ENCODE results near the gene NABP1. TPM values are rescaled to one million over a fixed set of nuclear protein-coding genes. Genes with fewer than 3 reads are reported as not detected.

Gene NABP1
- polyA plus RNA-seq, 1 donor (not counting 4 experiments of a cell fraction or from before 2014, with no cell fraction given): 29.3 TPM

DNA sequence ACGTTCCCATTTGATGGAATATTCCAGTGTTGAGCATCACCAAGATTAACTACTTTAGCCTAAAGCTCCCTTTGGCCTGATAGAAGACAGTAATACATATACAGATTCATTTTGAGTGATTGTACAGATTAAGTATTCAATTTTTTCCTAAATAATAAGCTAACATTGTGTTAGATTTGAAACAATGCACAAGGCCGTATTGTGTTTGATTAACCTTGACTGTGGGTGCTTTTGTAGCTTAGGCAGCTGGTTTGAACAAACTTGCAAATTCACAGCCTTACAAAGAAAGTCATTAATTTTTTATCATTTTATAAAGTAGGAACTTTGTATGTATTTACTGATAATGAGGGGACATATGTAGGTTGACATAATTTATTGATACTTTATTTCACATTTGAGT is 29.6 kb downstream of the NABP1 start:
- H3K27ac ChIP-seq (ENCODE audit: control insufficient read depth, insufficient read depth, low read length): no peak overlapping the region
- H3K4me1 ChIP-seq (ENCODE audit: control insufficient read depth, extremely low read depth, insufficient read depth, low read length): no peaks in the 10 kb centered on the region
- FAIRE-seq (no peak), DNase-seq (ENCODE audit: low read depth, low spot score) (no peak)
- TF ChIP-seq, protein P1, sequence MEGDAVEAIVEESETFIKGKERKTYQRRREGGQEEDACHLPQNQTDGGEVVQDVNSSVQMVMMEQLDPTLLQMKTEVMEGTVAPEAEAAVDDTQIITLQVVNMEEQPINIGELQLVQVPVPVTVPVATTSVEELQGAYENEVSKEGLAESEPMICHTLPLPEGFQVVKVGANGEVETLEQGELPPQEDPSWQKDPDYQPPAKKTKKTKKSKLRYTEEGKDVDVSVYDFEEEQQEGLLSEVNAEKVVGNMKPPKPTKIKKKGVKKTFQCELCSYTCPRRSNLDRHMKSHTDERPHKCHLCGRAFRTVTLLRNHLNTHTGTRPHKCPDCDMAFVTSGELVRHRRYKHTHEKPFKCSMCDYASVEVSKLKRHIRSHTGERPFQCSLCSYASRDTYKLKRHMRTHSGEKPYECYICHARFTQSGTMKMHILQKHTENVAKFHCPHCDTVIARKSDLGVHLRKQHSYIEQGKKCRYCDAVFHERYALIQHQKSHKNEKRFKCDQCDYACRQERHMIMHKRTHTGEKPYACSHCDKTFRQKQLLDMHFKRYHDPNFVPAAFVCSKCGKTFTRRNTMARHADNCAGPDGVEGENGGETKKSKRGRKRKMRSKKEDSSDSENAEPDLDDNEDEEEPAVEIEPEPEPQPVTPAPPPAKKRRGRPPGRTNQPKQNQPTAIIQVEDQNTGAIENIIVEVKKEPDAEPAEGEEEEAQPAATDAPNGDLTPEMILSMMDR (optimal IDR thresholded peaks at IDR 0.05 in 1 of 3, IDR thresholded peaks at IDR 0.05 in 1 of 3, conservative IDR thresholded peaks at IDR 0.05 in 1 of 3; ENCODE audit: extremely low read depth in 1 of 3, insufficient read depth in 2 of 3, low read length in 3 of 3): no peak
- TF ChIP-seq EZH2 (IDR thresholded peaks at IDR 0.05; ENCODE audit: low read length): no peak
- H3K79me2 ChIP-seq (ENCODE audit: control insufficient read depth, insufficient read depth, low read length): no peaks in the 10 kb centered on the region
- dilution Hi-C loops (cut with MboI; ENCODE audit: extremely low pct_ligation_motif_present, low sequenced_read_pairs): no loop called here
- no peaks in the 10 kb centered on the region for H3K9me3 ChIP-seq (ENCODE audit: control insufficient read depth, low read depth, low read length)
- H3K4me3 ChIP-seq (ENCODE audit: control insufficient read depth in 2 of 3, extremely low read depth in 1 of 3, insufficient read depth in 2 of 3, low read depth in 1 of 3, low read length in 3 of 3): no peak overlapping the region
- no peaks in the 10 kb centered on the region for H3K27me3 ChIP-seq (ENCODE audit: control insufficient read depth, extremely low read depth, insufficient read depth, low read length)
- no peaks in the 10 kb centered on the region for H4K20me1 ChIP-seq (ENCODE audit: control insufficient read depth, extremely low read depth, insufficient read depth, low read length)
- no peaks in the 10 kb centered on the region for H3K36me3 ChIP-seq (ENCODE audit: control insufficient read depth in 2 of 2, extremely low read depth in 1 of 2, insufficient read depth in 2 of 2, low read length in 2 of 2)
- no peaks in the 10 kb centered on the region for H3K9me1 ChIP-seq (ENCODE audit: control insufficient read depth, extremely low read depth, insufficient read depth, low read length)
- H3K9ac ChIP-seq (ENCODE audit: control insufficient read depth, extremely low read depth, insufficient read depth, low read length): no peak overlapping the region
- no peak overlapping the region for H2AFZ ChIP-seq (ENCODE audit: control insufficient read depth, low read length)
- H3K4me2 ChIP-seq (ENCODE audit: control insufficient read depth, extremely low read depth, insufficient read depth, low read depth, low read length): no peak overlapping the region

GRCh38 chr2:191710411-191710900 is 32.5 kb downstream of the NABP1 start:
- H3K27ac ChIP-seq (ENCODE audit: control insufficient read depth, insufficient read depth, low read length): no peak overlapping the region
- H3K4me1 ChIP-seq (ENCODE audit: control insufficient read depth, extremely low read depth, insufficient read depth, low read length): no peaks in the 10 kb centered on the region
- no peaks in the 10 kb centered on the region for H3K9me3 ChIP-seq (ENCODE audit: control insufficient read depth, low read depth, low read length)
- no peak overlapping the region for H3K4me3 ChIP-seq (ENCODE audit: control insufficient read depth in 2 of 3, extremely low read depth in 1 of 3, insufficient read depth in 2 of 3, low read depth in 1 of 3, low read length in 3 of 3)
- H3K9ac ChIP-seq (ENCODE audit: control insufficient read depth, extremely low read depth, insufficient read depth, low read length): no peak overlapping the region
- H3K36me3 ChIP-seq (ENCODE audit: control insufficient read depth in 2 of 2, extremely low read depth in 1 of 2, insufficient read depth in 2 of 2, low read length in 2 of 2): no peaks in the 10 kb centered on the region
- dilution Hi-C loops (cut with MboI; ENCODE audit: extremely low pct_ligation_motif_present, low sequenced_read_pairs): no loop called here
- no peaks in the 10 kb centered on the region for H3K9me1 ChIP-seq (ENCODE audit: control insufficient read depth, extremely low read depth, insufficient read depth, low read length)
- no peaks in the 10 kb centered on the region for H3K27me3 ChIP-seq (ENCODE audit: control insufficient read depth, extremely low read depth, insufficient read depth, low read length)
- H3K79me2 ChIP-seq (ENCODE audit: control insufficient read depth, insufficient read depth, low read length): no peaks in the 10 kb centered on the region
- no peak for TF ChIP-seq EZH2 (IDR thresholded peaks at IDR 0.05; ENCODE audit: low read length)
- TF ChIP-seq, protein P1 (optimal IDR thresholded peaks at IDR 0.05 in 1 of 3, IDR thresholded peaks at IDR 0.05 in 1 of 3, conservative IDR thresholded peaks at IDR 0.05 in 1 of 3; ENCODE audit: extremely low read depth in 1 of 3, insufficient read depth in 2 of 3, low read length in 3 of 3): no peak
- FAIRE-seq (no peak), DNase-seq (ENCODE audit: low read depth, low spot score) (no peak)
- H4K20me1 ChIP-seq (ENCODE audit: control insufficient read depth, extremely low read depth, insufficient read depth, low read length): no peaks in the 10 kb centered on the region
- H3K4me2 ChIP-seq (ENCODE audit: control insufficient read depth, extremely low read depth, insufficient read depth, low read depth, low read length): no peak overlapping the region
- H2AFZ ChIP-seq (ENCODE audit: control insufficient read depth, low read length): no peak overlapping the region

Data from keratinocyte (primary cell).